CD4-positive, alpha-beta T cell treated with Interleukin-10 for 1 hour (primary cell): ENCODE measurements around the gene GPR132.
A peak's percentile ranks its signal among the peaks of the same experiment; 100 is the strongest.
"Not testable (repeated sequence)": the region's sequence is repeated elsewhere in the genome, so short reads cannot be mapped to it uniquely, and the experiment has no call there.

Experiments used
- DNase-seq: peaks from one replicate; pipeline ENCODE4 v3.0.0-alpha.2; 2020

Gene GPR132

GRCh38 chr14:105059035-105059924 lies 6.0 kb downstream of the GPR132 start:
- DNase-seq = peak; percentile 62

GRCh38 chr14:105058521-105059034 lies 6.7 kb downstream of the GPR132 start:
- no peak for DNase-seq

- no peak for DNase-seq
These were observed 8.9 kb downstream of the GPR132 start for GRCh38 chr14:105056303-105056831.

- DNase-seq = no peak
These were observed 9.4 kb downstream of the GPR132 start for GRCh38 chr14:105055736-105056302.

- DNase-seq = no peak
These were observed 9.9 kb downstream of the GPR132 start for GRCh38 chr14:105055334-105055733.

- no peak for DNase-seq
These were observed 11.2 kb downstream of the GPR132 start for GRCh38 chr14:105053996-105054395.

GRCh38 chr14:105053421-105053820 lies 11.8 kb downstream of the GPR132 start:
- no peak for DNase-seq

GRCh38 chr14:105052110-105052458 lies 13.1 kb downstream of the GPR132 start:
- DNase-seq = no peak

- no peak for DNase-seq
These were observed 13.8 kb downstream of the GPR132 start for GRCh38 chr14:105051182-105052109.

GRCh38 chr14:105050551-105050897 lies 14.7 kb downstream of the GPR132 start:
- no peak for DNase-seq

- DNase-seq = no peak
These were observed 15.3 kb downstream of the GPR132 start for GRCh38 chr14:105049753-105050550.

GRCh38 chr14:105047283-105048016 lies 17.8 kb downstream of the GPR132 start:
- DNase-seq = no peak

- DNase-seq = no peak
These were observed 18.3 kb downstream of the GPR132 start for GRCh38 chr14:105046891-105047282.

- peak; percentile 92 for DNase-seq
These were observed 19.4 kb downstream of the GPR132 start for GRCh38 chr14:105045710-105046326.

- DNase-seq = no peak
These were observed 21.6 kb downstream of the GPR132 start for GRCh38 chr14:105043641-105044040.

- DNase-seq = no peak
These were observed 22.4 kb downstream of the GPR132 start for GRCh38 chr14:105042813-105043212.

- DNase-seq = no peak
These were observed 23.1 kb downstream of the GPR132 start for GRCh38 chr14:105041841-105042765.

- no peak for DNase-seq
These were observed 25.6 kb downstream of the GPR132 start for GRCh38 chr14:105039458-105040205.

GRCh38 chr14:105035616-105036015 lies 29.6 kb downstream of the GPR132 start:
- not testable (repeated sequence) for DNase-seq
